SK-N-SH (cell line): ENCODE data around the gene SUCLG2.

Experiments
- TAF1 ChIP-seq: IDR thresholded peaks from 2 replicates; pipeline ENCODE4 v1.6.1; 2012; ENCODE audit warnings: low read depth, mild to moderate bottlenecking, low read length, moderate library complexity, borderline replicate concordance
- TF ChIP-seq, protein P1 (sequence below): IDR thresholded peaks from 2 replicates; pipeline ENCODE4 v1.6.1; 2012; ENCODE audit warnings: mild to moderate bottlenecking, low read depth, low read length, moderate library complexity

DNA sequence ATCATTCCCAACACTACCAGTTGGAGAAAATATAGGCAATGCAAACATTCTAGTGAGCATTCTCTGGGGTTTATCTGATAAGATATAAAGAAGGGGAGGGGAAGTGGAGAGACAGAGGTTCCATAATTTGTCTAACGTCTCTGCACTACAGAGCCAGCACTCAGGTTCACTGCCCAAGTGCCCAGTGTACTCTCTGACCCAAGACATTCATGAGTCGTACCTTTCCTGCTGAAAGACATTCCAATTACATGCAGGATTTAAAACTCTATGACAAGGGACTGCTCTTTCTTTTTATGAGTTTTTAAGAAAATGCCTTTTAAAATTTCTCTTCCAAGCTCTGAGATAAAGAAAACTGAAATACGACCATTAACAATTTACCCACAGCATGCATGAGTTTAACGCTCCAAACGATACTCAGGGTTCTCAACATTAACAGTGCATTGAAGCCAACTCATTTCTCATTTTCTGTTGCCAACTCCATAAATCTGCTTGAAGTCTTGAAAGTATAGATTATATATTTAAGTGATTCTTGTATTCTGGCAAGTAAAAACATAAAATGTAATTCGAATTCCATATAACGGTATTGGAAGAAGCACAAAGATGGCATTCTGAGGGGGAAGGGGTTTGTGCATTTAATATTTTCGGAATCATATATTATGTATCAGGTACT lies 193.4 kb downstream of the SUCLG2 start:
- no peak for TF ChIP-seq TAF1
- TF ChIP-seq, protein P1, sequence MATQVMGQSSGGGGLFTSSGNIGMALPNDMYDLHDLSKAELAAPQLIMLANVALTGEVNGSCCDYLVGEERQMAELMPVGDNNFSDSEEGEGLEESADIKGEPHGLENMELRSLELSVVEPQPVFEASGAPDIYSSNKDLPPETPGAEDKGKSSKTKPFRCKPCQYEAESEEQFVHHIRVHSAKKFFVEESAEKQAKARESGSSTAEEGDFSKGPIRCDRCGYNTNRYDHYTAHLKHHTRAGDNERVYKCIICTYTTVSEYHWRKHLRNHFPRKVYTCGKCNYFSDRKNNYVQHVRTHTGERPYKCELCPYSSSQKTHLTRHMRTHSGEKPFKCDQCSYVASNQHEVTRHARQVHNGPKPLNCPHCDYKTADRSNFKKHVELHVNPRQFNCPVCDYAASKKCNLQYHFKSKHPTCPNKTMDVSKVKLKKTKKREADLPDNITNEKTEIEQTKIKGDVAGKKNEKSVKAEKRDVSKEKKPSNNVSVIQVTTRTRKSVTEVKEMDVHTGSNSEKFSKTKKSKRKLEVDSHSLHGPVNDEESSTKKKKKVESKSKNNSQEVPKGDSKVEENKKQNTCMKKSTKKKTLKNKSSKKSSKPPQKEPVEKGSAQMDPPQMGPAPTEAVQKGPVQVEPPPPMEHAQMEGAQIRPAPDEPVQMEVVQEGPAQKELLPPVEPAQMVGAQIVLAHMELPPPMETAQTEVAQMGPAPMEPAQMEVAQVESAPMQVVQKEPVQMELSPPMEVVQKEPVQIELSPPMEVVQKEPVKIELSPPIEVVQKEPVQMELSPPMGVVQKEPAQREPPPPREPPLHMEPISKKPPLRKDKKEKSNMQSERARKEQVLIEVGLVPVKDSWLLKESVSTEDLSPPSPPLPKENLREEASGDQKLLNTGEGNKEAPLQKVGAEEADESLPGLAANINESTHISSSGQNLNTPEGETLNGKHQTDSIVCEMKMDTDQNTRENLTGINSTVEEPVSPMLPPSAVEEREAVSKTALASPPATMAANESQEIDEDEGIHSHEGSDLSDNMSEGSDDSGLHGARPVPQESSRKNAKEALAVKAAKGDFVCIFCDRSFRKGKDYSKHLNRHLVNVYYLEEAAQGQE = no peak
